Measurements from ENCODE around the gene DISP2. TPM values are rescaled to one million over a fixed set of nuclear protein-coding genes. Genes with fewer than 3 reads are reported as not detected.

Gene DISP2
- total and polyA plus RNA-seq, 2 donors from 2014 or later: 0.04 to 0.69 TPM

GRCh38 chr15:40349163-40349562 lies 8.9 kb upstream of the DISP2 start:
- H3K9ac ChIP-seq (ENCODE audit: low read length in 3 of 3): no peak overlapping the region
- no peak overlapping the region for H3K4me3 ChIP-seq (ENCODE audit: low read length in 3 of 3)
- H3K4me1 ChIP-seq (ENCODE audit: control insufficient read depth in 2 of 3, insufficient read depth in 2 of 3, low read depth in 1 of 3, low read length in 3 of 3): peaks cover 0 to 7% (median 0%) of the 10 kb centered on the region in 3 donors
- TF ChIP-seq CTCF (IDR thresholded peaks at IDR 0.05; ENCODE audit: borderline replicate concordance, extremely low read depth, insufficient read depth): no peak
- FAIRE-seq (no peak), DNase-seq (peak in 1 of 5 donors; percentile 48)
- no peaks in the 10 kb centered on the region for H3K27me3 ChIP-seq (ENCODE audit: control insufficient read depth, insufficient read depth, low read length)
- intact Hi-C loops (cut with DNase I): no loop called here
- peak overlapping the region in 1 of 2 donors; percentile 1 for H3K27ac ChIP-seq (ENCODE audit: low read depth in 2 of 2, low read length in 2 of 2)
- no peaks in the 10 kb centered on the region for H3K36me3 ChIP-seq (ENCODE audit: control insufficient read depth in 2 of 3, insufficient read depth in 3 of 3, low read length in 3 of 3)
- H3K9me3 ChIP-seq (ENCODE audit: control insufficient read depth in 2 of 3, insufficient read depth in 1 of 3, low read length in 3 of 3): no peaks in the 10 kb centered on the region

- no peaks in the 10 kb centered on the region for H3K36me3 ChIP-seq (ENCODE audit: control insufficient read depth in 2 of 3, insufficient read depth in 3 of 3, low read length in 3 of 3)
- H3K4me1 ChIP-seq (ENCODE audit: control insufficient read depth in 2 of 3, insufficient read depth in 2 of 3, low read depth in 1 of 3, low read length in 3 of 3): peaks cover 0 to 6% (median 0%) of the 10 kb centered on the region in 3 donors
- no peak overlapping the region for H3K27ac ChIP-seq (ENCODE audit: low read depth in 2 of 2, low read length in 2 of 2)
- no peak overlapping the region for H3K9ac ChIP-seq (ENCODE audit: low read length in 3 of 3)
- DNase-seq: no peak
- no peaks in the 10 kb centered on the region for H3K9me3 ChIP-seq (ENCODE audit: control insufficient read depth in 2 of 3, insufficient read depth in 1 of 3, low read length in 3 of 3)
- no peak for FAIRE-seq
- no peak for TF ChIP-seq CTCF (IDR thresholded peaks at IDR 0.05; ENCODE audit: borderline replicate concordance, extremely low read depth, insufficient read depth)
- H3K4me3 ChIP-seq (ENCODE audit: low read length in 3 of 3): no peak overlapping the region
- no peaks in the 10 kb centered on the region for H3K27me3 ChIP-seq (ENCODE audit: control insufficient read depth, insufficient read depth, low read length)
- intact Hi-C loops (cut with DNase I): no loop called here
These were observed 5.6 kb upstream of the DISP2 start for GRCh38 chr15:40352281-40352901.

- intact Hi-C loops (cut with DNase I): no loop called here
- Histone ChIP-seq H3K36me3 (ENCODE audit: control insufficient read depth in 2 of 3, insufficient read depth in 3 of 3, low read length in 3 of 3) (no peaks in the 10 kb centered on the region), H3K9ac (ENCODE audit: low read length in 3 of 3) (no peak overlapping the region), H3K9me3 (ENCODE audit: control insufficient read depth in 2 of 3, insufficient read depth in 1 of 3, low read length in 3 of 3) (no peaks in the 10 kb centered on the region), H3K4me3 (ENCODE audit: low read length in 3 of 3) (no peak overlapping the region), H3K4me1 (ENCODE audit: control insufficient read depth in 2 of 3, insufficient read depth in 2 of 3, low read depth in 1 of 3, low read length in 3 of 3) (peaks cover 0 to 12% (median 0%) of the 10 kb centered on the region in 3 donors), H3K27me3 (ENCODE audit: control insufficient read depth, insufficient read depth, low read length) (no peaks in the 10 kb centered on the region), H3K27ac (ENCODE audit: low read depth in 2 of 2, low read length in 2 of 2) (no peak overlapping the region)
- no peak for FAIRE-seq
- peak in 1 of 5 donors; percentile 49 for DNase-seq
- no peak for TF ChIP-seq CTCF (IDR thresholded peaks at IDR 0.05; ENCODE audit: borderline replicate concordance, extremely low read depth, insufficient read depth)
These were observed 4.3 kb upstream of the DISP2 start for GRCh38 chr15:40353697-40354096.
